GM12801 (cell line): ENCODE results near the gene SFXN2.

Source experiments
- TF ChIP-seq, protein P1 (sequence below): IDR thresholded peaks from one replicate; pipeline ENCODE4 v1.5.1; 2011; ENCODE audit warnings: control low read depth; ENCODE audit not compliant: insufficient read length; ENCODE audit errors: extremely low read depth

SFXN2 gene

DNA sequence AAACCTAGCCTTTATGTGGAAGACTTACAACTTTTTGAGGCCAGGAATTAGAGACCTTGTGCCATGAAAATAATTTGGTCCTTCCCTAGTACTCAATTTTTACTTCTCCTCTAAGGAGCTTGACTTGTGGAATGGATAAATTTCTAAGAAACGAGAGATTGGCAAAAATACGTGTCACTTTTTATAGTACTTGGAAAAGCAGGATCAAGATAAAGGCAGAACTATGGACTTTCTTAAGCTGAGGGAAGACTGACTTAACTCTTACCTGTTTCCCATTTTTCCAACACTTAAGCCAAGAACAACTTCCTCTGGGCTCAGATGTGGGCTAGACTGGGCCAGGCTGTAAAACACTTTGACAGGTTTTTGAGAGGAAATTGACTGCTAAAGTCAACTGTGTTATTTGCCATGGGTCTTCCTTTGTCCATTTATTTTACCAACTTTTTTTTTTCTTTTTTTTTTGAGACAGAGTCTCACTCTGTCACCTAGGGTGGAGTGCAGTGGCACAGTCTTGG is 27.3 kb downstream of the SFXN2 start:
- TF ChIP-seq, protein P1, sequence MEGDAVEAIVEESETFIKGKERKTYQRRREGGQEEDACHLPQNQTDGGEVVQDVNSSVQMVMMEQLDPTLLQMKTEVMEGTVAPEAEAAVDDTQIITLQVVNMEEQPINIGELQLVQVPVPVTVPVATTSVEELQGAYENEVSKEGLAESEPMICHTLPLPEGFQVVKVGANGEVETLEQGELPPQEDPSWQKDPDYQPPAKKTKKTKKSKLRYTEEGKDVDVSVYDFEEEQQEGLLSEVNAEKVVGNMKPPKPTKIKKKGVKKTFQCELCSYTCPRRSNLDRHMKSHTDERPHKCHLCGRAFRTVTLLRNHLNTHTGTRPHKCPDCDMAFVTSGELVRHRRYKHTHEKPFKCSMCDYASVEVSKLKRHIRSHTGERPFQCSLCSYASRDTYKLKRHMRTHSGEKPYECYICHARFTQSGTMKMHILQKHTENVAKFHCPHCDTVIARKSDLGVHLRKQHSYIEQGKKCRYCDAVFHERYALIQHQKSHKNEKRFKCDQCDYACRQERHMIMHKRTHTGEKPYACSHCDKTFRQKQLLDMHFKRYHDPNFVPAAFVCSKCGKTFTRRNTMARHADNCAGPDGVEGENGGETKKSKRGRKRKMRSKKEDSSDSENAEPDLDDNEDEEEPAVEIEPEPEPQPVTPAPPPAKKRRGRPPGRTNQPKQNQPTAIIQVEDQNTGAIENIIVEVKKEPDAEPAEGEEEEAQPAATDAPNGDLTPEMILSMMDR, result no peak

DNA sequence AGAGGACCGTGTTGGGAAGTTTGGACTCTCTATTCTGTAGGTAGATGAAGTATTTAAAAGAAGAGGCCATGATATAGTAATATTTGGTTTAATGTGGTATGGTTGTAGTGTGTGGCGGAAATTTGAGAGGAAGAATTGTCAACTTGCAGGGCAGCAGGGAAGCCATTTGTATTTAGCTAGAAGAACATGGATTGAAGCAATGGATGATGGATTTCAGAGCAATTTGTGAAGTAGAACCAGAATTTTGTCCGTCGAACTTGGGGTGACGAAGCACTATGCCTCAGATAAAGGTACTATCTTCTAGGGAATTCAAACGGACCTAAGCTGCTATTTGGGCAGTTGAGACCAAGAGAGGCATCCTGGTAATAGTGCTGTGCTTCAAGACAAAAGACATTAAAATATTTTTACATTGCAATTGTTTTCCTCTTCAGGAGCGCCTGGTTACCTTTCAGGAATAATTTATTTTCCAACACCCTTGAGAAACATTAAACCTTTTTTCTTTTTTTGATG is 28.7 kb downstream of the SFXN2 start:
- TF ChIP-seq, protein P1, result no peak

DNA sequence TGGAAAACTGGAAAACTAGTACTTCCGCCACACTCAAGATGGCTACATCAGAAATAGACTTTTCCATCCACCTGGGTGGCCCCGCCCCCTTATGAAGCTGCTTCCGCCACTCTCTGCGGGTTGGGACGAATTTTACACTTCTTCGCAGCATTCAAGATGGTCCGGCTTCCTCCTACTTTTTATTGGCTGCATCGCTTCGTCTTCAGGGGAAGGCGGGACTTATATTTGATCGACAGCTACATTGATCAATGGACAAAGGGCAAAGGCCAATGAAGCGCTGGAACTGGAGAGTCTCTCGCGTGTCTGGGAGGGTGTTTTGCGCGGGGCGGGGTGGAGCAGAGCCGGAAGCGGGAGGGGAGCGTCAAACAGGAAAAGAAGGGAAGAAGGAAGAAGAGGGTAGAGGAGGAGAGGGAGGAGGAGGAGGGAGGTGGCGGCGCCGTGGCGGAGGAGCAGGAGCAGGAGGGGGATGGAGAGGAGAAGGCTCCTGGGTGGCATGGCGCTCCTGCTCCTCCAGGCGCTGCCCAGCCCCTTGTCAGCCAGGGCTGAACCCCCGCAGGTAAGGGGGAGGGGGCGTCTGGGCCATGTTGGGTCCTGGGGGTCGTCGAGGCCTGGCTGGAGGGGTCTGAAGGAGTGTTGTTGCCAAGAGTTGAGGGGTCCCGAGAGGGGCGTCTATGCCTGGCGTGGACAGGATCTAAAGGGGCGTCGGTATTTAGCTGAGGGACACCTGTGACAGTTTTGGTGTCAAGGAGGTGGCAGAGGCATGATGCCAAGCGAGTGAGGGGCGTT is 29.3 kb downstream of the SFXN2 start, which contains the start of gene WBP1L:
Gene WBP1L, plus strand, starts transcription at position 361 of the 786 bp plus-strand sequence. Its CDS starts 106 bp downstream, at position 467.
- TF ChIP-seq, protein P1, result no peak

DNA sequence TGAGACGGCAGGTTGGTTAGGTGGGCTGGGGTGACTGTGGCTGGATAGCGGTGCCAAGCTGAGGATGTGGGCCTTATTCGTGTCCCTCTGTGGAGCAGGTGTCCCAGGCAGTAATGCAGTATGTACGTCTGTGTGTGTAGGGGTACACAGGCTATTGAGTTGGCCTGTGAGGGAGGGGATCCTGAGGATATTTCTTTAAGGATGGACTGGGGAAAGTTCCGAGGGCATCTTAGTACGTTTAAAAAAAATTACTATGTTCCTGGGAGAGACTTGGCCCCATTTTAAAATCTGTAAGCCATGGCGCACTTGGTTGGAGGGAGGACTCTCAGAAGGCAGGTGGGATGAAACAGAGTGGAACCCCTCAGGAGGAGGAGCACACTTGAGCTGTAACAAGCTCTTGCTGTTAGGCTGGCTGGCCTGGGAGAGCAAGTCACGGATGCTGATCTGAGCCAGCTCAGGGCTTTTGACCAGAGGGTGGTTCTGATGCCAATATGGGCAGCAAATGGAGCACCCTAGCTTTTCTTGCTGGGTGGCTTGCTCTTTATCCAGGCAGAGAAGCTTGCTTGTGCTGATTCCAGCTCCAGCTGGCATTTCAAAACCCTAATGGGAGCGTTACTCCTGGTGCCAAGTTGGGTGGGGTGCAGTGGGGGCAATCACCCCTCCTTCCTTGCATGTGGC is 30.1 kb downstream of the SFXN2 start:
- TF ChIP-seq, protein P1, result no peak

DNA sequence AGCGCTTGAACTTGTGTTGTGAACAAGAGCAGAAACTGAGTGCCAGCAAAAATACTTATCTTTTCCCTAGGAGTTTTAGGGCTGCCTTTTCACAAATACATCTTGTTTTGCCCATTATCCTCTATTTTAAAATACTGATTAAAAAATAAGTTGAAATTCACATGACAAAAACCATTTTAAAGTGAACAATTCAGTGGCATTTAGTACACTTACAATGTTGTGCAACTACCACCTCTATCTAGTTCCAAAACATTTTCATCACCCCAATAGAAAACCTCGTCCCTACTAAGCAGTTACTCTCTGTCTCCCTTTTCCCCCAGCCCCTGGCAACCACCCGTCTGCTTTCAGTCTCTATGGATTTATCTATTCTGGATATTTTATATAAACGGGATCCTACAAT is 30.7 kb downstream of the SFXN2 start:
- TF ChIP-seq, protein P1, result no peak

DNA sequence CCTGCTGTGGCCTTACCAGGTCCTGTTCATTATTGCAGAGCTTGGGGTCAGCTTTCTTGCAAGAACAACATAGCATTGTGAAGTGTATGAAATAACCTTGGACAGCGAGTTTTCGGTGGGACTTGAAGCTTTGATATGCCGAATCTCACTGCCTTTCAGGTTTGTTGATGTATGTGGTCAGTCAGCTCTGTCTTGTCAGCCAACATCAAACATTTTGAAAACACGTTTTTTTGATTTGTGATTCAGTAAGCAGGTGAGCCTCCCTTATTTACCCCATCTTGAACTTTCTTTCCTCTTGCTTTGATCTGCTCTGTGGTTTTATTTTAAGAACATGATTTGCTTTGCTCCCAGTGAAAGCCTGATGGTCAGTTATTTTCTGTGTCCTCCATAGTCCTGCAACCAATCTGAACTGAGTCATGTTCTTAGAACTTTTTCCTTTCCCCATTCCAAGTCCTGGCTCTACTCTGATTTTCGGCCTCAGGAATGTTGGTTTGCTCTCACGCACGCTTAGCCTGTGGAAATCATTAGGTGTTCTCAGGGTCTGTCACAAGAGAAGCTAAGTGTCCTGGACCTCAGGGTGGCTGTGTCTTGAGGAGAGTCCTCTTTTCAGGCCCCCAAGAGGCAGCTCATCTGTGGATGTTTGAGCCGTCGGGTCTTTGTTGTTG is 38.0 kb downstream of the SFXN2 start:
- TF ChIP-seq, protein P1, result no peak
